HCT116 (cell line): ENCODE results near the gene SMIM35. TPM values are rescaled to one million over a fixed set of nuclear protein-coding genes. Genes with fewer than 3 reads are reported as not detected.

Experiments used
- ATAC-seq: fragments of 200-7000 bp; cut with Tn5 transposase; 2 replicates; pipeline ENCODE4 v1.9.1; 2020; ENCODE audit warnings: mild to moderate bottlenecking, moderate library complexity
- BruUV-seq: library from RNA; stranded (reverse); fragments of 400-500 nt; replicated peaks from 2 replicates; lab custom pipeline; 2021; lab: Mats Ljungman, UMichigan
- CTCF ChIA-PET: fragments of 300-600 bp; sonication (Branson Sonifier 250); formaldehyde crosslinking; loops from one replicate; lab custom pipeline; 2021; ENCODE audit warnings: antibody characterized with exemption; lab: Charles Lee
- POLR2A ChIA-PET: fragments of 300-600, 350-600 bp; sonication (Branson Sonifier 250); formaldehyde crosslinking; loops from one replicate; lab custom pipeline; 2021; ENCODE audit warnings: antibody characterized with exemption; lab: Charles Lee
- RAD21 ChIA-PET, 2 experiments: fragments of 300-600 bp; sonication (Branson Sonifier 250); formaldehyde crosslinking; loops; one replicate each; lab custom pipeline; 2023; ENCODE audit warnings: low total read pairs in 2 of 2; ENCODE audit not compliant: uncharacterized antibody in 2 of 2, unreplicated experiment in 2 of 2, low non-redundant PET in 1 of 2; lab: Charles Lee
- DNase-seq: peaks from one replicate; pipeline ENCODE4 v3.0.0-alpha.2; 2010; ENCODE audit warnings: low read depth, low spot score
- H2AFZ ChIP-seq: fragments of 200-600 bp; shearing (Covaris generic), sonication (generic); 2 replicates; pipeline ENCODE4 v1.6.1; 2017; ENCODE audit warnings: low read depth, mixed run types, mixed read lengths, antibody characterized with exemption, low read length; ENCODE audit not compliant: poor library complexity, severe bottlenecking
- H3K27ac ChIP-seq: 2 replicates; pipeline ENCODE4 v1.5.1; 2012; ENCODE audit warnings: low read depth, low read length
- H3K27me3 ChIP-seq: fragments of 200-600 bp; sonication (generic); 2 replicates; pipeline ENCODE4 v1.6.1; 2016; ENCODE audit warnings: mixed run types, low read length, mixed read lengths; ENCODE audit not compliant: insufficient read depth
- H3K36me3 ChIP-seq, 2 experiments: fragments of 200-500 bp in 1 of 2; fragments of 200-600 bp in 1 of 2; sonication (Bioruptor generic) in 1 of 2; sonication (generic) in 1 of 2; 2 replicates each; pipeline versions ENCODE4 v1.5.1 to v1.6.1; 2014 to 2016; ENCODE audit warnings: low read length in 2 of 2, inconsistent platforms in 1 of 2, mixed read lengths in 1 of 2, mixed run types in 1 of 2; ENCODE audit not compliant: insufficient read depth in 2 of 2, control insufficient read depth in 1 of 2
- H3K4me1 ChIP-seq, 2 experiments: fragments of 200-600 bp in 1 of 2; sonication (generic) in 1 of 2; 2 replicates each; pipeline versions ENCODE4 v1.5.1 to v1.6.1; 2012 to 2017; ENCODE audit warnings: low read length in 2 of 2, inconsistent platforms in 1 of 2, mild to moderate bottlenecking in 1 of 2, mixed read lengths in 1 of 2, mixed run types in 1 of 2, moderate library complexity in 1 of 2; ENCODE audit not compliant: insufficient read depth in 2 of 2, control insufficient read depth in 1 of 2
- H3K4me2 ChIP-seq: fragments of 200-600 bp; sonication (generic); 2 replicates; pipeline ENCODE4 v1.6.1; 2017; ENCODE audit warnings: mixed run types, low read length, mixed read lengths
- H3K4me3 ChIP-seq, 2 experiments: fragments of 200-600 bp in 1 of 2; sonication (generic) in 1 of 2; replicated peaks in 1 of 2; 2 replicates each; pipeline ENCODE4 v1.5.1; 2011 to 2016; ENCODE audit warnings: low read length in 2 of 2, control low read depth in 1 of 2, low read depth in 1 of 2, mild to moderate bottlenecking in 1 of 2, mixed read lengths in 1 of 2, mixed run types in 1 of 2
- H3K79me2 ChIP-seq: fragments of 200-600 bp; sonication (generic); 2 replicates; pipeline ENCODE4 v1.6.1; 2017; ENCODE audit warnings: mild to moderate bottlenecking, mixed run types, low read length, moderate library complexity, mixed read lengths; ENCODE audit not compliant: insufficient read depth
- H3K9ac ChIP-seq: fragments of 200-600 bp; sonication (generic); 2 replicates; pipeline ENCODE4 v1.6.1; 2016; ENCODE audit warnings: low read length, mixed read lengths
- H3K9me2 ChIP-seq: fragments of 200-600 bp; sonication (generic), shearing (Covaris generic); 2 replicates; pipeline ENCODE4 v1.6.1; 2017; ENCODE audit warnings: mixed run types, mild to moderate bottlenecking, moderate library complexity; ENCODE audit not compliant: insufficient read depth
- H3K9me3 ChIP-seq, 2 experiments: fragments of 200-500 bp in 1 of 2; fragments of 200-600 bp in 1 of 2; sonication (Bioruptor generic) in 1 of 2; sonication (generic) in 1 of 2; 2 replicates each; pipeline ENCODE4 v1.6.1; 2014 to 2017; ENCODE audit warnings: low read length in 2 of 2, mixed read lengths in 2 of 2, inconsistent platforms in 1 of 2, low read depth in 1 of 2, mild to moderate bottlenecking in 1 of 2, mixed run types in 1 of 2, moderate library complexity in 1 of 2; ENCODE audit not compliant: control insufficient read depth in 1 of 2, insufficient read depth in 1 of 2
- H4K20me1 ChIP-seq: fragments of 200-600 bp; sonication (generic), shearing (Covaris generic); 2 replicates; pipeline ENCODE4 v1.6.1; 2017; ENCODE audit warnings: mixed run types, mild to moderate bottlenecking, moderate library complexity; ENCODE audit not compliant: insufficient read depth
- EGR1 ChIP-seq: IDR thresholded peaks from 2 replicates; pipeline ENCODE4 v1.6.1; 2012; ENCODE audit warnings: low read depth
- FOSL1 ChIP-seq: IDR thresholded peaks from 2 replicates; pipeline ENCODE4 v1.6.1; 2012; ENCODE audit warnings: low read depth
- JUND ChIP-seq: IDR thresholded peaks from 2 replicates; pipeline ENCODE4 v1.6.1; 2012
- POLR2A ChIP-seq: IDR thresholded peaks from 2 replicates; pipeline ENCODE4 v1.7.0; 2011; ENCODE audit warnings: borderline replicate concordance; ENCODE audit not compliant: insufficient read depth, insufficient read length; ENCODE audit errors: extremely low read depth
- REST ChIP-seq: IDR thresholded peaks from 2 replicates; pipeline ENCODE4 v1.6.1; 2012; ENCODE audit warnings: low read depth
- SIN3A ChIP-seq: IDR thresholded peaks from 2 replicates; pipeline ENCODE4 v1.6.1; 2012; ENCODE audit warnings: low read depth
- ZBTB33 ChIP-seq: IDR thresholded peaks from 2 replicates; pipeline ENCODE4 v1.6.1; 2011; ENCODE audit warnings: mild to moderate bottlenecking, low read length, moderate library complexity; ENCODE audit not compliant: insufficient replicate concordance; ENCODE audit errors: extremely low read depth
- intact Hi-C: fragments of 100-400 bp; cut with micrococcal nuclease; formaldehyde crosslinking; loops from 2 replicates; pipeline ENCODE4 v1.10.0; 2022
- total RNA-seq: library from RNA; stranded (reverse); gene quantifications from one replicate; pipeline ENCODE4 v1.2.1, GENCODE V29; 2021; ENCODE audit not compliant: unreplicated experiment

SMIM35 gene
- total RNA-seq, 1 experiment from 2014 or later: not detected

- H3K9ac ChIP-seq: no peak overlapping the region
- no peaks in the 10 kb centered on the region for H3K27me3 ChIP-seq
- intact Hi-C loops: no loop called here
These were observed 26.1 kb upstream of the SMIM35 start for GRCh38 chr11:118112711-118113430.

More at GRCh38 chr11:118112711-118113430, 26.1 kb upstream of the SMIM35 start:
- ChIA-PET POLR2A (no interaction called here), RAD21 (no interaction called here), CTCF (no interaction called here)
- Histone ChIP-seq H3K27ac (no peak overlapping the region), H3K4me1 (no peaks in the 10 kb centered on the region), H3K79me2 (no peaks in the 10 kb centered on the region), H4K20me1 (no peaks in the 10 kb centered on the region), H3K4me2 (no peak overlapping the region), H3K36me3 (no peaks in the 10 kb centered on the region), H2AFZ (no peak overlapping the region), H3K9me3 (no peaks in the 10 kb centered on the region), H3K9me2 (no peaks in the 10 kb centered on the region), H3K4me3 (no peak overlapping the region)
- DNase-seq (no peak), ATAC-seq (no peak)
- no peak for TF ChIP-seq ZBTB33
- no peak for TF ChIP-seq SIN3A
- no peak for TF ChIP-seq FOSL1
- no peak for TF ChIP-seq JUND
- TF ChIP-seq EGR1: no peak
- no peak for TF ChIP-seq REST
- TF ChIP-seq POLR2A: no peak
- no TSS peak for BruUV-seq
